HG03442 (cell line): ENCODE results near the gene PPME1.

Experiments used
- ATAC-seq: cut with Tn5 transposase; IDR thresholded peaks from one replicate; pipeline ENCODE4 v1.9.1; 2021; ENCODE audit warnings: mild to moderate bottlenecking, moderate library complexity; ENCODE audit not compliant: unreplicated experiment

Gene PPME1

DNA sequence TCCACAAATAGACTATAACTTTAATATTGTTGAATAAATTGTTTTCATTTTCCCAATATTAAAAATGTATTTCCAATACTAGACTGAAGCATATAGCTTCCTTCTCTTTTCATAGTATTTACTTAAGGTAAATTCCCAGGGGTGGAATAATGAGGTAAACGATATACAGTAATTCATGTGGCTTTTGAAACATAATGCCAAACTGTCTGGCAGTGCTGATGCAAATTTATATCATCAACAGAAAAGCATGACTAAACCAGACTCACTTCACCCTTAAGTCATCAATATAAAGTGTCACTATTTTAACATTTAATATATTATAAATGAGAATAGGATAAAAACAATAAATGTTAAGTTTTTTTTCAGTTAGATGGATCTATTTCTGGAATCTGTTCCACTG lies 13.9 kb upstream of the PPME1 start:
- no peak for ATAC-seq

DNA sequence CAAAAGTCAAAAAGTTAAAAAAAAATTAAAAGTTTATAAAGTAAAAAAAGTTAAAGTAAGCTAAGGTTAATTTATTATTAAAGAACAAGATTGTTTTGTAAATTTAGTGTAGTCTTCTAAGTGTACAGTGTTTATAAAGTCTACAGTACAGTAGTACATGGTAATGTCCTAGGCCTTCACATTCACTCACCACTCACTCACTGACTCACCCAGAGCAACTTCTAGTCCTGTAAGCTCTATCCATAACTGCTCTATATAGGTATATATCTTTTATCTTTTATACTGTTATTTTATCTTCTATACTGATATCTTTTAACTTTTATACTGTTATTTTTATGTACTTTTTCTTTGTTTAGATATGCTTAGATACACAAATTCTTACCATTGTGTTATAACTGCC lies 11.4 kb upstream of the PPME1 start:
- no peak for ATAC-seq

DNA sequence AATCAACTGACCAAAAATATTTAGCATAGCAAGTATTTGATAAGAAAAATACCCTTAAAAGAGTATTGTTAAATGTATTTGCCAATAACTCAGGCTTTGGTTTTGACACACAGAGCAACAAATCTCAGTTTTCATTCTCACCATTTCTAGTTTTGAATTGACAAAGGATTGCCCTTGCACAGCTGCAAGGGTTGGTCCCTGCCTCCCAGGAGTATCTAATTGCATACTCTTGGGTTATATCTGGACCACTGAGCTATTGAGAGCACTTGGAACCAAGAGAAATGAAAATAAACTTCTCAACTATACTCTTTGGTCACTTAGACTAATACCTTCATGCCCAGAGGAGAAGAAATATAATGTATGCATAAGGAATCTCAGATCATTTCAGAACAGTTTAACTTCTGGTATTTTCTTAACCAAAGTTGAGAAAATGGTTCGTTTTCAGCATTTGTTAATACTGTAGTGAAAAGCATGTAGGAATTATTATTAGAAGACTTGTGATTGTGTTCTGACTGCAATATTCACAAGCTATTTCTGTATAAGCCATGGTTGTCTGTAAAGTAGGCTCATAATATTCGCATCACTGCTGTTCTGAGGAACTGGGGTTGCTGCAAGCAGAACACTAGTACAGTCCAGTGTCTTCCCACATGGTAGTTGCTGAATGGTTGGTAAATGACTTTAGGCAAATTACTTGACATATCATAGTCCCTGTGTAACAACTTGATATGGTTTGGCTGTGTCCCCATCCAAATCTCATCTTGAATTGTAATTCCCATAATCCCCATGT lies 8.2 kb upstream of the PPME1 start:
- no peak for ATAC-seq

DNA sequence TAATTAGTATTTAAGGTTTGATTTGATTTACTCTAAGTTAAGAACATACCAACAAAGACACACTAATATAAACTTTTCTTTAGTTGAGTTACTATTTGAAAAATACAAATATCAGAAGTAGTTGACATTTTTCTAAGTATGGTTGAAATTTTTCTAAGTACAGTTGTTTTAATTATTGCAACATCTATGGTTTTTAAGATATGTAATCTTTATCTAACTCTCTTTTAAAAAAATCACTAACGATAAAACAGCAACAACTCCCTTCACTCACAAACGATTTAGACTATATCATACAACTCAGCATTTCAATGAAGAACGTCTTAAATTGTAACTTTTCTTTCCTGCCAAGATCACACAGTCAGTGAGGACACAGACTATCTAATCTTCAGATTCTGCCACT lies 2.3 kb upstream of the PPME1 start:
- ATAC-seq = no peak

DNA sequence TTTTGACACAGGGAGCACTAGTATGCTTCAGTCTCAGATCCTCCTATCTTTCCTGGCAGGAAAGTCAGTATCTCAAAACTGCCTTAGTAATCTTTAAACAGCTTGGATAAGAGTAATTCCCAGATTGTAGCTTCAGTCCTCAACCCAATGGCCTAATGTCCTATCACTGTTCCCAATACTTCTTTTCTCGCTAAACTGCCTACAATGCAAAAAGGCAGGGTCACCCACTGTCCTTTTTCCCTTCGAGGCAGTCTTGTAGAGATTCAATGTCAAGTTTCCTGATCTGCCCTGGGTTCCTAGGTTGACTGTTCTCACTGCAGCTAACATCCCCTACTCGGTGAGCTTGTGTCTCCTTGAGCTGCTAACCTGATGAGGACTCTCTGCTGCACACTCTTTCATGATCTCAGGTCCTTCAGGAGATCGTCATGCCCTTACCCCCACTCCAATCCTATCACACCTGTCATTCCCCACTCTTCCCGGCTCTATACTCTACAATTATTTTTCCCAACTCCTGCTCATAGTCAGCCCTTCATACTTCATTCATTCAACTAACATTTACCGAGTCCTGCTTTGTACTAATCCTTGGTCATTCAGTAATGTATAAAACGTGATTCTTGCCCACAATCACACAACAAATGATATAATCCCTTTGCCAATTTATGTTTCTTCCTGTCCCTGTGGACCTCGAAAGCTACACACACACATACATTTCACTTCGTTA lies 1.2 kb upstream of the PPME1 start:
- ATAC-seq = no peak

DNA sequence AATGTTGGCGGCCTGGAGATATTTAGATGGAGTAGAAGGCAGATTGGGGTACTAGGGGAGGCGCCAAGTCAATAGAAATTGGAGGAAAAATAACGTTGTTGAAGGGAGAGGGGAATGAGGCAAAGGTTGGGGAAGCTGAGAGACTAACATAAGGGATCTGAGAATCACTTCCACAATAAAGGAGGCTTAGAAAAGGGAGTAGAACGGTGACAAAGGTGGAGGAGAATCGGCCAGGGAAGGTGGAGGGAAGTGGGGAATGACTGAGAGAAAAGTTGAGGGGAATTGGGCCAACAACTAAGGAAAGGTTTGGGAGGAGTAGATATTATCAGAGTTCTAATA lies 510 bp downstream of the PPME1 start:
- ATAC-seq = no peak

DNA sequence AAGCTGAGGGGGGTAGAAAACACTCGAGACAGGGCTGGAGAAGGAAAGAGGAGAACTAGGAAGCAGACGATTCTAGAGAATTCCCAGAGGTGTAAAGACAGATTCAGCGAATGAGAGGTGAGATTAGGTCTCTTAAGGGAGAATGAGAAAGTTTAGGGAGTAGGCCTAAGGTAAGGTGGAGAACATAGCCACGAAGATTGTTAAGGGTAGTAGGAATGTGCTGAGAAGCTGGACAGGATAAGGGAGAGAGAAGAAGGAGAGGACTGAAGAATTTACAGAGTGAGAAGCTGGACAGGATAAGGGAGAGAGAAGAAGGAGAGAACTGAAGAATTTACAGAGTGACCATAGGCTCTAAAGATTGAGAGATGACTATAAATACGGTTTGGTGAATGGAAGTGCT lies 908 bp downstream of the PPME1 start:
- no peak for ATAC-seq

DNA sequence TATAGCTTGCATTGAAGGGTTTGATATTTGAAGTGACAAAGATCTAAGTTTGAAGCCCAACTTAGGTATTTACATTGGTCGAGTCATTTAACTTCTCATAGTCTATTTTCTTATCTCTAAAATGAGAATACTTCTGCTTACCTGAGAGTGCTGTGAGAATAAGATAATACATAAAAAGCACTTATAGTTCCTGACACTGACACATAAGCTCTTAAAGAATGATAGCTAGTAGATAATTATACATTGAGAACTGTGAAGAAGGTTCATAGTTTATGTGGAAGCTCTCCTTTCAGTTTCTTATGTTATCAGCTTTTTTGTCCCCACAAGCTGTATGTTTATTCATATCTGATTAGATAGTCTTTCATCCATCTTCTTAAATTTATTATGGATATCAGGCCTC lies 4.8 kb downstream of the PPME1 start:
- ATAC-seq = no peak

DNA sequence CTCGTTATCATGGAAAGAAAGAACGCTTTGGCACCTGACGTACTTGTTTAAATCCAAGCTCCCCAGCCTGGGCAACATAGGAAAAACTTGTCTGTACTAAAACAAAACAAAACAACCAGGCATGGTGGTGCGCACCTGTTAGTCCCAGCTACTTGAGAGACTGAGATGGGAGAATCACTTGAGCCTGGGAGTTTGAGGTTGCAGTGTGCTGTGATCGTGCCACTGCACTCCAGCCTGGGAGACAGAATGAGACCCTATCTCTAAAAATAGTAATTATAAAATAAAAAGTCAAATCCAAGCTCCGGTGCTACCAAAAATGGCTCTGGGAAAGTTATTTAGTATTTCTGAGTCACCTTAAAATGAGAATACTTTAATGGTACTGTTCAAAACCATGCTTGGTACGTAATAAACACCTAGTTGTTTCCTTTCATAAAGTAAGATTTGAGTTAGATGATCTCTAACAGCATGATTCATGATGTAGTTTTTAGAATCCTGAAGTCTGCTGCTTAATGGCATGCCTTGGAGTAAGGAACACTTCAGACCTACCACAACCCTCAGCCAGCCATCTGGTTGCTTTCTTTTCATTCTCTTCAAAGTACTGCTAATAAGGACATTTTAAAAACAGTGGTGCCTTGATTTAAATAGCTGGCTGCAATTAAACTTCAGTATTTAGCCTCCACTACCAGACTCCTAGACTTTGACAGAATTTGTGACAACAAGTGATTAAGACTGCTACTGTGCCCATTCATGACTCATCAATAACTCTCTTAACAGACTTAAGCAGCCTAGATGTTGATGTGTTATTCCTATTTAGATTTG lies 8.4 kb downstream of the PPME1 start:
- no peak for ATAC-seq

DNA sequence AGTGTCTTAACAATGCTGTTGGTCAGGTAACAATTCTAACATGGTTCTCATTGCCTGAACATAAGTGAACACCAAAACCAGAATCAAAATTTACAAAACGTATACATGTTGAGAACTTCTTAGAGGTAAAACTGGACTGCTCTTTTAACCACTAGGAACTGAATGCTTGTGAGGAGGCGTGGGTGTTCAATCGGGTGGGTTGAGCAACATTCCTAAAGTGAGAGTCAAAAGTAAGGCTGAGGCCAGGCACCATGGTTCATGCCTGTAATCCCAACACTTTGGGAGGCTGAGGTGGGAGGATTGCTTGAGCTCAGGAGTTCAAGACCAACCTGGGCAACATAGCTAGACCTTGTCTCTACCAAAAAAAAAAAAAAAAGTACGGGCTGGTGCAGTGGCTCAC lies 11.5 kb downstream of the PPME1 start:
- no peak for ATAC-seq

DNA sequence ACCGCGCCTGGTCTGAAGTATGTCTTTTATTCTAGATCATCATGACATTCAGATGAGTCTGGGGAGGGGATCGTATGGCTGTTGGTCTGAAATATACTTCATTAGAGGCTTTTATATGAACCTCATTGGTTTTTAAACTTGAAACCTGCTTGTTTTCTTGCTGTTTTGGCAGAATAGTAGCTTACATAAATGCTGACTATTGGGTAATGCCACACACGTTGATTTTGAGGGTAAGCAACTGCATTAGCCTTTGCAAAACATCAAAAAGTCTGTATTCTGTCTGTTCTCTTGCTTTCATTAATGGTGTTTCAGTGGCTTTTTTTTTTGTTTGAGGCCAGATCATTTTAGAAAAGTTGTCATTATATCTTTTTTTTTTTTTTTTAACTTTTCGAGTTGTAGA lies 14.2 kb downstream of the PPME1 start:
- ATAC-seq = no peak

DNA sequence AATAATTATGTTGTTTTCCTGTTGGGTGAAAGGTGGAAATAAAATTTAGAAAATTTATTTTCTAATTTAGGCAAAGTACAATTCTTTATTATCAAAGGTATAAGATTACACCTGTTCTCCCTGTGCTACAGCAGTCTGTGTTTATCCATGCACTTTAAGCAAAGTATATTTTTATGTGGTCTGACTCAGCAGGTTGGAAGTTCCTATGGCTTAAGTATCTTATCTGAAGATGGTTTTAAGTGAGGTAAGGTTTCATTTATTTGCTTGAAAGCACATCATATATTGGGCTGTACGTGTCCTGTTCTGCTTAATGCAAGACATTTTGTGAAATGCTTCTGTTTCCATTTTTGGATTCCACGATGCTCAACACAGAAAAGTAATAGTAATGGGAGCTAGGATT lies 14.6 kb downstream of the PPME1 start:
- no peak for ATAC-seq

DNA sequence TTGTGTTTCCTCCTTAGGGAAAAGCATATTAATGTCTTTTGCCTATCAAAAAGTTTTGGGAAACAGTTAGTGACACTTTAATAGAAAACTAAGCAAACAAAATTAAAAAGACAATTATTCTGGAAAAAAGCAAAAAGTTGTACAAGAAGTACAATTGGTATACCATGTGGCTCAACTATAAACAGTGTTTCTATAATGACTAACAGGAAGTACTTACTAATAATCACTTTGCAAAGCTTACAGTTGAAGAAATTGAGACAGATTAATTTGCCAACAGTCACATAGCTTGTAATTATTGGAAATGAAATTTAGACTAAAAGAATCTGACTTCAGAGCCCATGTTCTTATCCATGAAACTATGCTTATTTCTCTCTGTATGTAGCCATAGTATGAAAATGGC lies 24.7 kb downstream of the PPME1 start:
- ATAC-seq = no peak

DNA sequence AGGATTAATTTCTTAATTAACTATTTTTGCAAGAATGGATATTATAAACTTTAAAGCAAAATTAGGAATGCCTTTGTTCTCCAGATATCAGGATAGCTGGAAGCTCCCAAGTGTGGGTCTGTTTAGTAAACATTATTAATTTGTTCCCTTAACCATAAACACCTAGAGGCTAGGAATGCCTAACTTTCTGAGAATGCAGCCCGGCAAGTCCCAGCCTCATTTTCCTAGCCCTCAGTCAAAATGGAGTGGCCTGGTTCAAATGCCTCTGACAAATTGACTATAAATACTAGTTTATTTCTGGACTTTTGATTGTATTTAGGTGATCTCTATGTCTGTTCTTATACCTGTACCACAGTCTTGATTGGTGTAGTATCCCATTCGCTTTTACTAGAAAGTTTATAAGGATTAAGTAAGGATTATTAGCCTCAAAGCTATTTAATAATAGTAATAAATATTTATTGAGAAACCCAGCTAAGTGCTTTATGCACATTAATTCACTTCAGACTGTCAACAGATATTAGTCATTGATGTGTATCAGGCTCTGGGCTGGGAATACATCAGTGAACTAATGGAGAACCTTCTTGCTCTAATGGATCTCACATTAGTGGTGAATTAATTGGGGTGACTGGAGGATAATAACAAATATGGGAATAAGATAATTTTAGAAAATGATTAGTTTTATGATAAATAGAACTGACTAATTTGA lies 25.8 kb downstream of the PPME1 start:
- ATAC-seq = no peak

DNA sequence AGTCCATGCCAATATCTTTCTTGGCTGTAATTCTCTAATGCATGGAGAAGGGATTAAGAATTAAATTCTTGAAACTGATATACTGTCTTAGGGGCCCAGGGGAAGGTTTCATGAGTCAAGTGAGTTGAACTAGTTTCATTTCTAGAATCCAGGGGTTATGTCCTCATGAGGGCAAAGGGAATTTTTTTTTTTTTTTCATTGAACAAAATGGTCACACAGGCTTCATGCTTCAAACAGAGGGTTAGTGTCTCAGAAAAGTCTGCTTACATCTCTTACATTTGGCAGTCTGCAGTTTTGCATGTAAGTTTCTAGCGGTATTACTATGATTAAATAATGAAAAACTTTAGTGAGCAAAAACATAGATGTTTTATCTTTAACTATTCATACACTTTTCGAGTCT lies 32.9 kb downstream of the PPME1 start:
- ATAC-seq = no peak

DNA sequence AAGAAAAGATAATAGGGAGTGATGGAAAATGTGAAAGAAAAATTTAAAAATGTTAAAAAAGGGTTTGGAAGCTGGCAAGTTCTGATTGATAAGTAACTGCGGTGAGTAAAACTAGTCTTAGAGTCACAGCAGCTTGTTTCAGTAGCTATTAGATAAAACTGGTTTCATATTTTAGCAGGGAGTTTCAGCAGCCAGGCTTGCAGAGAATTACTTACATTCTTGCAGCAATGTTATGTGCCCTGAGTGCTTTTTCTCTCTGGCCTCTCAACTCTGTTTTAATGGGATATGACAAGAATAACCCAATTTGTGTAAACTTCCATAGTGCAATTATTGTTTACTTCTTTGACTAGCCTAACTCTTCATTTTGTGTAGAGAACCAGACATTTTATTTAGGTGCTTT lies 33.6 kb downstream of the PPME1 start:
- no peak for ATAC-seq

DNA sequence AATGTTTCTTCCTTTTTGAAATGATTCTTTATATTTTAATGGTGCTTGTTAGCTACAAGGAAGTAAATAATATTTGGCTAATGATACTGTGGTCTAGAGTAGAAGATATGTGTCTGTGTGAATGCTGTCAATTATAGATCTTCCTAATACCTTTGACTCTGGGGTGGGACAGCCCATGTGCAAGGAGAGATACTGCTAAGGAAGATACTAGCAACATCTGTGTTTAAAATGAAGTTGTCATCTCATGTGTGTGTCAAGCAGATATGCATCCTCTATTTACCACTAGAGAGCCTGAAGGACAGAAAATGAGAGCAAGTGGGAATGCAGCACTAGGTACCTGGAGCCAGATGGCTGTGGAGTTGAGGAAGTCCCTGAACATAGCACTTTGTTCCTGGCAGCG lies 34.1 kb downstream of the PPME1 start:
- no peak for ATAC-seq

DNA sequence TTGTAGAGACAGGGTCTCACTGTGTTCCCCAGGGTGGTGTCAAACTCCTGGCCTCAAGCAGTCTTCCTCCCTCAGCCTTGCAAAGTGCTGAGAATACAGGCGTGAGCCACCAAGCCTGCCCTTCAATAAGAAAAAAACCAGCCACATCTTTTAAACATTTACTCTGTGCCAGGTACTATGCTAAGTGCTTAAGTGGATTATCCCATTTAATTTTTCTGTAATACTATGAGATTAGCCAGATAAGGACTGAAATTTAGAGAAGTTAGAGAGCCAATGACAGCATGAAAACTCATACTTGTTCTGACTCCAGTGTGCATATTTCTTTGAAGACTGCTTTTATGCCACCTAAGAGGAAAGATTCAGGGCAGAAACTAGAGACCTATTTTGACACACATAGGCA lies 35.7 kb downstream of the PPME1 start:
- no peak for ATAC-seq

DNA sequence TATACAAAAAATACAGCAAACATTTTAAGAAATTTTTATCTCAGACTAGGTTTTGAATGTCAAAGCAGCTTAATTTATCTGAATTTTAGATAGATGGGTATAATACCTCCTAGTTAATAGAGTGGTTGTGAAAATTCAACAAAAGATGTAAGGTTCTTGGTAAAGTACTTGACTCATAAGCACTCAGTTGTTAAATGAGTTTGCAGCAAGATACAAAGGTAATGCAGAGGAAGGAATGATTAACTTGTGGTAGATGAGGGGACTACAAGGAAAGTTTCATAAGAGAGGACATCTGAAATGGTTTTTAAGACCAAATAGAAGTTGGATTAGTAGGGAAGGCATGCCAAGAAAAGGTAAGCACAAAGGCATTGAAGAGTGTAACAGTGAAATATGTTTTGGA lies 37.4 kb downstream of the PPME1 start:
- no peak for ATAC-seq

DNA sequence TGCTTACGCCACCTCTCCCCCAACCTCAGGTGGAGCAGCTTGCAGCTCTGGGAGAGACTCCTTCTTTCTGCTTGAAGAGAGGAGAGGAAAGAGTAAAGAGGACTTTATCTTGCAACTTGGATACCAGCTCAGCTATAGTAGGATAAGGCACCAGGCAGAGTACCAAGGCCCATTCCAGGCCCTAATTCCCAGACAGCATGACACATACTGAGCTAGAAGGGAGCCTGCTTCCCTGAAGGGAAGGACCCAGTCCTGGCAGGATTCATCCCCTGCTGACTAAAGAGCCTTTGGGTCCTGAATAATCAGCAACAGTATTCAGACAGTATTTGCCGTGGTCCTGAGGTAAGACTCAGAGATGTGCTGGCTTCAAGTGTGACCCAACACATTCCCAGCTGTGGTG lies 41.4 kb downstream of the PPME1 start:
- no peak for ATAC-seq

DNA sequence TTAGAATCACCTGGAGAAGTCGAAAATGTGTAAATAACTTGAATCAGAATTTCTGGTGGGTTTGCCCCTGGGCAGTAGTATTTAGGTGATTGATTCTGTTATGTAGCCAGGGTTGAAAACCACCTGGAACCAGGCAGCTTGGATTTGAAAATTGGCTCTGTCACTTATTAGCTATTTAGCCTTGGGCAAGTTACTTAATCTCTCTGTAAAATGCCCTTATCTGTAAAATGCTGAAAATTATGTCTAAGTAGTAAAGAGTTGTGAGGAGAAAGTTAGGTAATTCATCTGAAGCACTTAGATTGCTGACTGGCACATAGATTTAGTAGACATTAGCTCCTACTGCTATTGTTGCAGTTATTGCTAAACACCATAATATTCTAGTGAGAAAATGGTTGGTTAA lies 49.3 kb downstream of the PPME1 start:
- ATAC-seq = no peak
